K562 (cell line): ENCODE results near the gene MCU. TPM values are rescaled to one million over a fixed set of nuclear protein-coding genes. Genes with fewer than 3 reads are reported as not detected.
"Not testable (repeated sequence)": the region's sequence is repeated elsewhere in the genome, so short reads cannot be mapped to it uniquely, and the experiment has no call there.

ENCODE experiments used
- ATAC-seq: fragments of 200-7000 bp; cut with Tn5 transposase; 3 replicates; pipeline ENCODE4 v1.9.1; 2020; ENCODE audit warnings: moderate library complexity
- BruUV-seq: library from RNA; stranded (reverse); fragments of 400-500 nt; replicated peaks from 2 replicates; lab custom pipeline; 2021; lab: Mats Ljungman, UMichigan
- CTCF ChIA-PET: fragments of 300-600 bp; formaldehyde crosslinking; extraction: SDS; loops from one replicate; lab custom pipeline; 2021; ENCODE audit warnings: low intra/inter-chr PET ratio; lab: Yijun Ruan, JAX
- POLR2A ChIA-PET: fragments of 300-600, 350-650 bp; sonication (Branson Sonifier 250); formaldehyde crosslinking; extraction: SDS; loops from one replicate; lab custom pipeline; 2021; ENCODE audit warnings: antibody characterized with exemption, inconsistent platforms; lab: Yijun Ruan, JAX
- DNase-seq, 4 experiments: peaks; one replicate each; pipeline versions ENCODE4 v3.0.0 to v3.0.0-alpha.2; 2011 to 2018; ENCODE audit warnings: low spot score in 3 of 4, mixed read lengths in 3 of 4; ENCODE audit errors: extremely low read depth in 1 of 4
- FAIRE-seq: peaks from 2 replicates; lab custom pipeline; 2011; peaks lifted over from hg19 to GRCh38; lab: Jason Lieb, UNC
- H2AFZ ChIP-seq: 2 replicates; pipeline ENCODE4 v1.6.0; 2011; ENCODE audit warnings: low read depth, low read length, control low read depth, inconsistent platforms
- H3K27ac ChIP-seq: fragments of 200-600 bp; 3 replicates; pipeline ENCODE4 v1.8.0; 2011; ENCODE audit warnings: low read depth, mild to moderate bottlenecking, control low read depth, inconsistent platforms, low read length, moderate library complexity, mixed read lengths; ENCODE audit errors: extremely low read depth
- H3K27me3 ChIP-seq, 2 experiments: fragments of 300-600 bp in 1 of 2; 2 replicates in 1 of 2; 3 replicates in 1 of 2; pipeline versions ENCODE4 v1.6.0 to v1.8.0; 2011; ENCODE audit warnings: inconsistent platforms in 2 of 2, low read length in 2 of 2, mild to moderate bottlenecking in 1 of 2, mixed read lengths in 1 of 2, moderate library complexity in 1 of 2; ENCODE audit not compliant: control insufficient read depth in 2 of 2, insufficient read depth in 2 of 2
- H3K36me3 ChIP-seq: fragments of 300-600 bp; 3 replicates; pipeline ENCODE4 v1.8.0; 2011; ENCODE audit warnings: mild to moderate bottlenecking, low read length, inconsistent platforms; ENCODE audit not compliant: control insufficient read depth, insufficient read depth
- H3K4me1 ChIP-seq, 2 experiments: fragments of 200-600 bp in 1 of 2; replicated peaks in 1 of 2; 2 replicates in 1 of 2; 3 replicates in 1 of 2; pipeline versions ENCODE4 v1.5.1 to v1.8.0; 2011; ENCODE audit warnings: inconsistent platforms in 2 of 2, low read length in 2 of 2, mild to moderate bottlenecking in 1 of 2, mixed read lengths in 1 of 2, moderate library complexity in 1 of 2; ENCODE audit not compliant: control insufficient read depth in 2 of 2, insufficient read depth in 2 of 2
- H3K4me2 ChIP-seq: 2 replicates; pipeline ENCODE4 v1.6.1; 2011; ENCODE audit warnings: low read length, control low read depth, inconsistent platforms, mixed read lengths; ENCODE audit not compliant: insufficient read depth
- H3K4me3 ChIP-seq: fragments of 200-600 bp; sonication (generic), shearing (Covaris generic); 2 replicates; pipeline ENCODE4 v1.5.1; 2016; ENCODE audit warnings: control low read depth, inconsistent platforms
- H3K79me2 ChIP-seq: fragments of 200-600 bp; 3 replicates; pipeline ENCODE4 v1.8.0; 2011; ENCODE audit warnings: low read length, inconsistent platforms; ENCODE audit not compliant: control insufficient read depth, insufficient read depth
- H3K9ac ChIP-seq, 2 experiments: 2 replicates each; pipeline versions ENCODE4 v1.6.0 to v1.6.1; 2011; ENCODE audit warnings: low read depth in 2 of 2, low read length in 2 of 2, control low read depth in 1 of 2, inconsistent platforms in 1 of 2, mild to moderate bottlenecking in 1 of 2, mixed read lengths in 1 of 2; ENCODE audit not compliant: insufficient read depth in 1 of 2
- H3K9me1 ChIP-seq: one replicate; pipeline ENCODE4 v1.6.0; 2011; ENCODE audit warnings: inconsistent platforms, mild to moderate bottlenecking, low read length, moderate library complexity; ENCODE audit not compliant: control insufficient read depth, insufficient read depth
- H3K9me3 ChIP-seq: replicated peaks from 2 replicates; pipeline ENCODE4 v1.5.1; 2011; ENCODE audit warnings: low read depth, low read length, inconsistent platforms; ENCODE audit not compliant: control insufficient read depth, insufficient read depth
- H4K20me1 ChIP-seq: replicated peaks from 2 replicates; pipeline ENCODE4 v1.6.1; 2011; ENCODE audit warnings: low read length, inconsistent platforms, mixed read lengths; ENCODE audit not compliant: control insufficient read depth, insufficient read depth
- C11orf30 ChIP-seq: fragments of 450-650 bp; IDR thresholded peaks from 2 replicates; pipeline ENCODE4 v1.6.1; 2016; ENCODE audit warnings: low read depth, mild to moderate bottlenecking
- KLF13 ChIP-seq: fragments of 450-650 bp; IDR thresholded peaks from 2 replicates; pipeline ENCODE4 v1.6.1; 2016; ENCODE audit warnings: missing genetic modification characterization, low read depth, mild to moderate bottlenecking, missing compliant biosample characterization, moderate library complexity, borderline replicate concordance
- KLF16 ChIP-seq: IDR thresholded peaks from 2 replicates; pipeline ENCODE4 v1.6.1; 2016; ENCODE audit warnings: antibody characterized with exemption
- SNIP1 ChIP-seq: fragments of 450-650 bp; IDR thresholded peaks from 2 replicates; pipeline ENCODE4 v1.7.1; 2017; ENCODE audit warnings: low read depth, mild to moderate bottlenecking
- SREBF1 ChIP-seq: fragments of 150-350 bp; IDR thresholded peaks from 2 replicates; pipeline ENCODE4 v1.6.1; 2014; ENCODE audit warnings: antibody characterized with exemption, low read depth, low read length, borderline replicate concordance
- ZNF316 ChIP-seq: fragments of 450-650 bp; IDR thresholded peaks from 2 replicates; pipeline ENCODE4 v1.6.1; 2016
- ZNF830 ChIP-seq: fragments of 250-450 bp; sonication (Bioruptor Pico); IDR thresholded peaks from 2 replicates; pipeline ENCODE4 v1.5.0; 2021; ENCODE audit warnings: mild to moderate bottlenecking
- WGBS: fragments of 100-300 bp; shearing (Covaris generic); methylation state at CpG from one replicate; pipeline ENCODE4 v1.1.6; 2016; ENCODE audit warnings: low coverage, mixed read lengths; ENCODE audit not compliant: insufficient coverage; ENCODE audit errors: missing lambda C conversion rate; 5-methylcytosine and 5-hydroxymethylcytosine counted together
- in situ Hi-C: fragments of 300-500 bp; cut with MboI; formaldehyde crosslinking; loops from 4 replicates; pipeline ENCODE4 v1.15.0; 2018; ENCODE audit warnings: inconsistent platforms, mixed read lengths
- intact Hi-C: fragments of 100-400 bp; cut with micrococcal nuclease; formaldehyde crosslinking; loops from 2 replicates; pipeline ENCODE4 v1.14.2; 2022
- polyA plus RNA-seq, 8 experiments: library from polyadenylated mRNA; depleted of rRNA in 4 of 8; stranded (reverse) in 5 of 8; unstranded in 3 of 8; fragments of >200 nt; fragmentation: Nextera tagmentation in 2 of 8; fragmentation: Illumina TruSeq in 1 of 8; extraction: Ambion mirVana in 2 of 8; extraction: Trizol in 1 of 8; gene quantifications; 2 replicates each; pipeline versions ENCODE4 v1.2.1 to v1.2.3, GENCODE V29; 2011 to 2014; ENCODE audit warnings: inconsistent platforms in 1 of 8, missing spikeins in 1 of 8
- total RNA-seq, 7 experiments: library from RNA; depleted of rRNA in 6 of 7; stranded (reverse); fragments of >200 nt in 6 of 7; fragmentation: Illumina TruSeq in 2 of 7; extraction: Trizol in 2 of 7; gene quantifications; 2 replicates each; pipeline versions ENCODE4 v1.2.1 to v1.2.3, GENCODE V29; 2011 to 2021; ENCODE audit warnings: low replicate concordance in 1 of 7
- TF ChIP-seq, protein P1 (sequence below): fragments of 250-450 bp; sonication (Bioruptor Pico); IDR thresholded peaks from 2 replicates; pipeline ENCODE4 v1.8.0; 2022; ENCODE audit warnings: moderate library complexity, mild to moderate bottlenecking, inconsistent platforms

Gene MCU
- total and polyA plus RNA-seq, 9 of the 15 experiments (the other 6 are each of a cell fraction or from before 2014, with no cell fraction given): 8.2 to 88.8 (median 21.3) TPM

DNA sequence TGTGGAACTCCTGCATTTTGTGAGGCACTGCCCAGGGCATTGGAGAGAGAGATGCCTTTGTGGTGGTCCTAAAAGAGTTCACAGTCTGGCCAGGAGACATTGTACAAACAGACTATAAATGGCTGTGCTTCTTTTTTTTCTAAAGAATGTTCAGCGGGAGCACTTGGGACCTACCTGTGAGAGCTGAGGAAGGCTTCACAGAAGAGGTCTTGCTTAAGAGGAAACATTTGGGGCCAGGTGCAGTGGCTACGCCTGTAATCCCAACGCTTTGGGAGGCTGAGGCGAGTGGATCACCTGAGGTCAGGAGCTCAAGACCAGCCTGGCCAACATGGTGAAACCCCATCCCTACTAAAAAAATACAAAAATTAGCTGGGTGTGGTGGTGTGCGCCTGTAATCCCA is 10.5 kb downstream of the MCU start:
- H3K4me2 ChIP-seq, DNase-seq, H3K27ac ChIP-seq, H4K20me1 ChIP-seq, H2AFZ ChIP-seq, H3K9ac ChIP-seq, H3K27me3 ChIP-seq, H3K36me3 ChIP-seq, BruUV-seq, intact Hi-C loops, in situ Hi-C loops, CTCF ChIA-PET, H3K9me3 ChIP-seq, H3K4me1 ChIP-seq, H3K9me1 ChIP-seq, FAIRE-seq, H3K4me3 ChIP-seq: not testable (repeated sequence)
- WGBS: 86% methylated on average over 5 of the region's 5 CpGs
- ATAC-seq: peak; percentile 18; the same call in 2 of the 3 replicates
- POLR2A ChIA-PET: interaction anchor here (0.9 to 2.0 kb wide), 2 partner anchors 9 to 11 kb away, joined by 4 to 8 read pairs; partner anchors contain the start of gene MCU
- H3K79me2 ChIP-seq: peaks cover 22% of the 10 kb centered on the region

- ATAC-seq: peak; percentile 58
- Histone ChIP-seq H3K36me3 (no peaks in the 10 kb centered on the region), H4K20me1 (no peaks in the 10 kb centered on the region), H3K27ac (no peak overlapping the region), H3K4me2 (no peak overlapping the region), H3K27me3 (no peaks in the 10 kb centered on the region), H3K9me1 (no peaks in the 10 kb centered on the region), H3K4me3 (no peak overlapping the region), H3K9ac (no peak overlapping the region), H3K4me1 (no peaks in the 10 kb centered on the region), H2AFZ (no peak overlapping the region), H3K9me3 (no peaks in the 10 kb centered on the region), H3K79me2 (peaks cover 17% of the 10 kb centered on the region)
- no peak for DNase-seq
- no peak for FAIRE-seq
- POLR2A ChIA-PET: interaction anchor here (0.9 to 2.0 kb wide), 2 partner anchors 10 to 11 kb away, joined by 4 to 8 read pairs; partner anchors contain the start of gene MCU
- intact Hi-C loops: no loop called here
- no TSS peak for BruUV-seq
- in situ Hi-C loops: no loop called here
- 75% methylated on average over 3 of the region's 3 CpGs for WGBS
- CTCF ChIA-PET: no interaction called here
- TF ChIP-seq ZNF830 (no peak), ZNF316 (peak; percentile 38), SNIP1 (no peak), KLF13 (tag) (no peak), SREBF1 (no peak), KLF16 (no peak), C11orf30 (peak; percentile 47; the same call in 1 of the 2 replicates)
- TF ChIP-seq, protein P1, sequence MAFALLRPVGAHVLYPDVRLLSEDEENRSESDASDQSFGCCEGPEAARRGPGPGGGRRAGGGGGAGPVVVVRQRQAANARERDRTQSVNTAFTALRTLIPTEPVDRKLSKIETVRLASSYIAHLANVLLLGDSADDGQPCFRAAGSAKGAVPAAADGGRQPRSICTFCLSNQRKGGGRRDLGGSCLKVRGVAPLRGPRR (CRISPR knock-in tag): no peak
These were observed 11.1 kb downstream of the MCU start for GRCh38 chr10:72702868-72703581.
